Measurements from ENCODE around the gene BOD1. TPM values are rescaled to one million over a fixed set of nuclear protein-coding genes. Genes with fewer than 3 reads are reported as not detected.

The BOD1 gene
- total and polyA plus RNA-seq, 4 donors = 15.1 to 16.0 (median 15.6) TPM

GRCh38 chr5:173613433-173614159 is 2.9 kb downstream of the BOD1 start:
- H3K9ac ChIP-seq (ENCODE audit: low read depth in 1 of 2, low read length in 2 of 2) = no peak overlapping the region
- H3K36me3 ChIP-seq (ENCODE audit: control insufficient read depth in 4 of 4, insufficient read depth in 3 of 4, low read depth in 1 of 4, low read length in 3 of 4) = peaks cover 6 to 32% (median 17%) of the 10 kb centered on the region in 4 donors

DNA sequence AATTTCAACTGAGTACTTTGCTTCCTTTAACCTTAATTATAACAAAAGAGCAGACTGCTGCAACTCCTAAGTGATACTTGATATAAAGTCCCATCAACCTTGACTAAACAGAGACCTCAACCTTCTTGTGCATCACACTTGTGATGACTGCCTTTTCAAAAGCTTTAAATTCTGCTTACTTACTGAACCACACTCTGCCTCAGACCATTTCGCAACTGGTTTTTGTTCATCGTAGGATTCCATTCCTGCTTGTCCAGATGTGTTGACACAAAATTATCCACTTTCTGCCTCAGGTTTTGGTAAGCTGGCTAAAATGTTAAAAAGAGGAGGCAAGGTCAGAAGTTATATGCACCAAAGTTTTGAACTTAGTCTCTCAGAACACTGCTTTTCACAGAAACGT is 3.5 kb downstream of the BOD1 start:
- peaks cover 6 to 38% (median 22%) of the 10 kb centered on the region in 4 donors for H3K36me3 ChIP-seq (ENCODE audit: control insufficient read depth in 4 of 4, insufficient read depth in 3 of 4, low read depth in 1 of 4, low read length in 3 of 4)
- no peak overlapping the region for H3K27ac ChIP-seq (ENCODE audit: low read depth in 1 of 2, low read length in 2 of 2)
- no peak overlapping the region for H3K4me3 ChIP-seq (ENCODE audit: low read depth in 1 of 3, low read length in 3 of 3)
- TF ChIP-seq EGR1 (IDR thresholded peaks at IDR 0.05; ENCODE audit: low read depth in 2 of 2) (no peak), TAF1 (conservative IDR thresholded peaks at IDR 0.05) (no peak), FOXA1 (IDR thresholded peaks at IDR 0.05) (no peak), REST (IDR thresholded peaks at IDR 0.05) (no peak), RAD21 (IDR thresholded peaks at IDR 0.05) (no peak), GABPA (IDR thresholded peaks at IDR 0.05 in 1 of 2, conservative IDR thresholded peaks at IDR 0.05 in 1 of 2) (no peak)
- H3K9me3 ChIP-seq (ENCODE audit: control insufficient read depth in 4 of 4, low read length in 3 of 4) = no peaks in the 10 kb centered on the region
- no peaks in the 10 kb centered on the region for H3K27me3 ChIP-seq (ENCODE audit: control insufficient read depth in 4 of 4, insufficient read depth in 4 of 4, low read length in 3 of 4)
- WGBS = 63% methylated on average over 3 of the region's 3 CpGs
- H3K9ac ChIP-seq (ENCODE audit: low read depth in 1 of 2, low read length in 2 of 2) = no peak overlapping the region
- DNase-seq (ENCODE audit: low spot score) = no peak
- H3K4me1 ChIP-seq (ENCODE audit: control insufficient read depth in 4 of 4, insufficient read depth in 4 of 4, low read length in 3 of 4) = peaks cover 2 to 32% (median 29%) of the 10 kb centered on the region in 4 donors

More at GRCh38 chr5:173613433-173614159, 2.9 kb downstream of the BOD1 start:
- Histone ChIP-seq H3K27me3 (ENCODE audit: control insufficient read depth in 4 of 4, insufficient read depth in 4 of 4, low read length in 3 of 4) (no peaks in the 10 kb centered on the region), H3K4me1 (ENCODE audit: control insufficient read depth in 4 of 4, insufficient read depth in 4 of 4, low read length in 3 of 4) (peaks cover 2 to 32% (median 29%) of the 10 kb centered on the region in 4 donors), H3K27ac (ENCODE audit: low read depth in 1 of 2, low read length in 2 of 2) (peak overlapping the region in 1 of 2 donors; percentile 63), H3K9me3 (ENCODE audit: control insufficient read depth in 4 of 4, low read length in 3 of 4) (no peaks in the 10 kb centered on the region), H3K4me3 (ENCODE audit: low read depth in 1 of 3, low read length in 3 of 3) (no peak overlapping the region)
- WGBS = 79% methylated on average over 8 of the region's 8 CpGs
- TF ChIP-seq, protein P1, sequence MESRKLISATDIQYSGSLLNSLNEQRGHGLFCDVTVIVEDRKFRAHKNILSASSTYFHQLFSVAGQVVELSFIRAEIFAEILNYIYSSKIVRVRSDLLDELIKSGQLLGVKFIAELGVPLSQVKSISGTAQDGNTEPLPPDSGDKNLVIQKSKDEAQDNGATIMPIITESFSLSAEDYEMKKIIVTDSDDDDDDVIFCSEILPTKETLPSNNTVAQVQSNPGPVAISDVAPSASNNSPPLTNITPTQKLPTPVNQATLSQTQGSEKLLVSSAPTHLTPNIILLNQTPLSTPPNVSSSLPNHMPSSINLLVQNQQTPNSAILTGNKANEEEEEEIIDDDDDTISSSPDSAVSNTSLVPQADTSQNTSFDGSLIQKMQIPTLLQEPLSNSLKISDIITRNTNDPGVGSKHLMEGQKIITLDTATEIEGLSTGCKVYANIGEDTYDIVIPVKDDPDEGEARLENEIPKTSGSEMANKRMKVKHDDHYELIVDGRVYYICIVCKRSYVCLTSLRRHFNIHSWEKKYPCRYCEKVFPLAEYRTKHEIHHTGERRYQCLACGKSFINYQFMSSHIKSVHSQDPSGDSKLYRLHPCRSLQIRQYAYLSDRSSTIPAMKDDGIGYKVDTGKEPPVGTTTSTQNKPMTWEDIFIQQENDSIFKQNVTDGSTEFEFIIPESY (IDR thresholded peaks at IDR 0.05) = no peak
- TF ChIP-seq RXRA (IDR thresholded peaks at IDR 0.05) (peak; percentile 23 to 49), HNF4A (conservative IDR thresholded peaks at IDR 0.05) (peak; percentile 4 to 19)
- DNase-seq (ENCODE audit: low spot score) = no peak

GRCh38 chr5:173611706-173612105 is 4.7 kb downstream of the BOD1 start:
- Histone ChIP-seq H3K27me3 (ENCODE audit: control insufficient read depth in 4 of 4, insufficient read depth in 4 of 4, low read length in 3 of 4) (no peaks in the 10 kb centered on the region), H3K9ac (ENCODE audit: low read depth in 1 of 2, low read length in 2 of 2) (no peak overlapping the region), H3K27ac (ENCODE audit: low read depth in 1 of 2, low read length in 2 of 2) (no peak overlapping the region), H3K36me3 (ENCODE audit: control insufficient read depth in 4 of 4, insufficient read depth in 3 of 4, low read depth in 1 of 4, low read length in 3 of 4) (peaks cover 7 to 51% (median 34%) of the 10 kb centered on the region in 4 donors), H3K4me1 (ENCODE audit: control insufficient read depth in 4 of 4, insufficient read depth in 4 of 4, low read length in 3 of 4) (peaks cover 2 to 32% (median 25%) of the 10 kb centered on the region in 4 donors), H3K4me3 (ENCODE audit: low read depth in 1 of 3, low read length in 3 of 3) (no peak overlapping the region), H3K9me3 (ENCODE audit: control insufficient read depth in 4 of 4, low read length in 3 of 4) (no peaks in the 10 kb centered on the region)
- DNase-seq (ENCODE audit: low spot score) = no peak
- WGBS = 93% methylated on average over 4 of the region's 4 CpGs
- TF ChIP-seq, protein P1 (IDR thresholded peaks at IDR 0.05) = no peak
- TF ChIP-seq NR2F2 (IDR thresholded peaks at IDR 0.05) = no peak
- TF ChIP-seq RAD21 (IDR thresholded peaks at IDR 0.05) = no peak
- no peak for TF ChIP-seq TAF1 (conservative IDR thresholded peaks at IDR 0.05)
- no peak for TF ChIP-seq GABPA (IDR thresholded peaks at IDR 0.05 in 1 of 2, conservative IDR thresholded peaks at IDR 0.05 in 1 of 2)
- TF ChIP-seq REST (IDR thresholded peaks at IDR 0.05) = no peak
- no peak for TF ChIP-seq HNF4G (IDR thresholded peaks at IDR 0.05)
- no peak for TF ChIP-seq JUND (IDR thresholded peaks at IDR 0.05)

Data from liver (tissue), 9 donors.